ENCODE measurements around the gene NIPBL.
"Not testable (repeated sequence)": the region's sequence is repeated elsewhere in the genome, so short reads cannot be mapped to it uniquely, and the experiment has no call there.

The NIPBL gene

GRCh38 chr5:36877667-36878391 lies 1.3 kb downstream of the NIPBL start:
- no peak for DNase-seq (ENCODE audit: low read depth in 2 of 2, low spot score in 1 of 2)

DNA sequence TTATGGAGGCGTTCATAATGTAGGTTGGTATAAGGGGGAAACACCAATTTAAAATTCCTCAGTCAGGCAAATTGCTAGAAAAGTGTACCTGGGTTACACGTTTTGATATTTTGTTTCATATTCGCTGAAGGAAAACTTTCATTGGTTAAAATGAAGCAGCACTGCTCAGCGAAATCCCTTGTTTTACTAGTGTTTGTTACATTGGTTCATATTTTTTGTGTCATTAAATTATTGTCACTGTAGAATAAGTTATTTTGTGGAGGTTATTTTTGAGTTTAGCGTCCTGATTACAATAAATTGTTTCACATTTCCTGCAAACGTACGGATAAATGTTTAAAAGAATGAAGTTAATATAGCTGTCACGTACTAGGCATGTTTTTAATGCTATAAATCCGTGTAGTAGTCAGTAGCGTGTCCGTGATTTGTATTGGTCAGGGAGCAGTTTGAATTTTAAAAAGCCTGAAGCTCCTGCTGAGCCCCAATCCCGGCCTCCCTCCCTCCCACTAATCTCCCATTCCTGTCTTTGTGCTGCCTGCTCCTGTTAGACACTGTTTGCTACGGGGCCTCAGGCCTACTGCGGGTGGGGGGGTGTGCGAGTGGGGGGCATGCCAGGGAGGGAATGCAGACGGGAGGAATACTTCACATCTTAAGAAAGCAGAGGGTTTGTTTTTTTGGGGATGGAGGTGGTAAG lies 2.0 kb downstream of the NIPBL start:
- DNase-seq (ENCODE audit: low read depth in 2 of 2, low spot score in 1 of 2) = no peak

- no peak for DNase-seq (ENCODE audit: low read depth in 2 of 2, low spot score in 1 of 2)
Measured at GRCh38 chr5:36879274-36880033, 2.9 kb downstream of the NIPBL start.

GRCh38 chr5:36880761-36881160 lies 4.2 kb downstream of the NIPBL start:
- DNase-seq (ENCODE audit: low read depth in 2 of 2, low spot score in 1 of 2) = no peak

DNA sequence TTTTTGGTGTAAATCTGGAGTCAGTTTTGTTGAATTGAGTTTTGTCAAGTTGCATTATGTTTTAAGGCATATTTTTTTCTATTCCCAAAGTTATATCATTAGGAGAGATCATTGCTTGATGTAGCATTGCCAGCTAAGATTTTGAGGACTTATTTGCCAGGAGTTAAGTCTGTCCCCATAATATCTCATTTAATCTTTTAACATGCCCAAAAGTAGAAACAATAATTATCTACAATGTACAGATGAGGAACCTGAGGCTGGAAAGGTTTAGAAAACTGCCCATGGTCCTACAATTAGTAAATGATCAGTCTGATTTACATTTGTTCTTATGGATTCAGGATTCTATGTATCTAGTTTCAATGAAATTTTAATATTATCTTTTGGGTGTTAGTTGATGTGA lies 4.7 kb downstream of the NIPBL start:
- DNase-seq (ENCODE audit: low read depth in 2 of 2, low spot score in 1 of 2) = no peak

DNA sequence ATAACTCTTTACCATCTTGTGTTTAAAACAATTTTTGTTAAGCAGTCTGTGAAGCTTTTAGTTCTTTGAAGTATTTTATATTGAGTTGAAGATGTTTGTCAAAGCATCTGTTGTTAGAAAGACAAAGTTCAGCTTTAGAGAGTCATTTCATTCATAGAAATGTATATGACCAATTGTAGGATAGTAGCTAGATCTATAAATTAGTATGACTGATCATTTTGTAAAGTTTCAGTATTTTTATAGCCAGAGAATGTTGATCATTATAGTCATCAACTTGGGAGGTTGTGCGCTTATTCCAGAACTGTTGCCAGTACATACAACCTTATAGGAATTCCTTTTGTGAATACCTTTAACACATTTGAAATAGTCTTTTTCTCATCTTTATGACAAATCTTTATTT lies 5.2 kb downstream of the NIPBL start:
- DNase-seq (ENCODE audit: low read depth in 2 of 2, low spot score in 1 of 2) = no peak

- DNase-seq (ENCODE audit: low read depth in 2 of 2, low spot score in 1 of 2) = no peak
Measured at GRCh38 chr5:36882250-36882649, 5.7 kb downstream of the NIPBL start.

GRCh38 chr5:36883894-36884462 lies 7.4 kb downstream of the NIPBL start:
- no peak for DNase-seq (ENCODE audit: low read depth in 2 of 2, low spot score in 1 of 2)

DNA sequence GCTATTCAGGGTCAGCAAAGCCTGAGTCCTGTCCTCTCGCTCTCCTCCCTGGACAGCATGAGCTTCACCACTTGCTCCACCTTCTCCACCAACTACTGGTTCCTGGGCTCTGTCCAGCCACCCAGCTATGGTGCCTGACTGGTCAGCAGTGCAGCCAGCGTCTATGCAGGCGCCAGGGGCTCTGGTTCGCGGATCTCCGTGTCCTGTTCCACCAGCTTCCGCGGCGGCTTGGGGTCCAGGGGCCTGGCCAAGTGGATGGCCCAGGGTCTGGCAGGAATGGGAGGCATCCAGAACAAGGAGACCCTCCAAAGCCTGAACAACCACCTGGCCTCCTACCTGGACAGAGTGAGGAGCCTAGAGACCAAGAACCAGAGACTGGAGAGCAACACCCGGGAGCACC lies 8.6 kb downstream of the NIPBL start:
- no peak for DNase-seq (ENCODE audit: low read depth in 2 of 2, low spot score in 1 of 2)

GRCh38 chr5:36885566-36886485 lies 9.3 kb downstream of the NIPBL start:
- no peak for DNase-seq (ENCODE audit: low read depth in 2 of 2, low spot score in 1 of 2)

DNA sequence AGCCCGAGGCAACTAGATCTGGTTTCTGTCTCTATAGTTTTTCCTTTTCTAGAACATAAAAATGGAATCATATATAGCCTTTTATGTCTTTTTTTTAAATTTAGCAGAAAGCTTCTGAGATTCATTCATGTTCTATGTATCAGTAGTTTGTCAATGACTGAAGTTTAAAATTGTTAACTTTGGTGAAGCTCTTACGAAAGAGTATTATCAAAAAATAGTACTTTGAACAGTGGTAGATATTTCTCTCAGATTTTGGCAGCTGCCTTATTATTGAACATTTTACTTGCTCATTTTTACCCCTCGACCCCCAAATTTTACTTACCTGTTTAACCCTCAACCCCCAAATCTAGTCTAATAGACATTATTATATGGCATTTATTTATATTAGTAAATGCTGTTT lies 10.2 kb downstream of the NIPBL start:
- DNase-seq (ENCODE audit: low read depth in 2 of 2, low spot score in 1 of 2) = no peak

- no peak for DNase-seq (ENCODE audit: low read depth in 2 of 2, low spot score in 1 of 2)
Measured at GRCh38 chr5:36887532-36887931, 11.0 kb downstream of the NIPBL start.

- DNase-seq (ENCODE audit: low read depth in 2 of 2, low spot score in 1 of 2) = no peak
Measured at GRCh38 chr5:36888303-36888702, 11.7 kb downstream of the NIPBL start.

DNA sequence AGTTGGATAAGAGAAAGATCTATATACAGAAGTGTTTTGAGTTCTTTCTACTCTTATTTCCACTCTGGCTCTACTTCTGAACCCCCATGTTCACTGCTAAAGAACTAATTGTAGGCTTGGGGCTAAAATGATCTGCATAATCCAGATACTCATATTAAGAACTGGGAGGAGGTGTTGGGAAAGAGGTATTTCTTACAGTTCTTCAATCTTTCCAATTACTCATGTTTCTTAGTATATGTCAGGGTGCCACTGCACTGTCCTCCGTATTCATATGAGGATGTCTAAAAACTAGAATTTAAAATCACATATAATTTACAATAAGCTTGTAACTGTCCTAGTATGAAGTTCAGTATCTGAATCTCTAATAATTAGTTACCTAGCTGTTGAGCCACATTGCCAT lies 12.7 kb downstream of the NIPBL start:
- DNase-seq (ENCODE audit: low read depth in 2 of 2, low spot score in 1 of 2) = no peak

- DNase-seq (ENCODE audit: low read depth in 2 of 2, low spot score in 1 of 2) = no peak
Measured at GRCh38 chr5:36891266-36891665, 14.7 kb downstream of the NIPBL start.

- not testable (repeated sequence) for DNase-seq (ENCODE audit: low read depth in 2 of 2, low spot score in 1 of 2)
Measured at GRCh38 chr5:36892085-36892830, 15.7 kb downstream of the NIPBL start.

- no peak for DNase-seq (ENCODE audit: low read depth in 2 of 2, low spot score in 1 of 2)
Measured at GRCh38 chr5:36894954-36895353, 18.4 kb downstream of the NIPBL start.

- no peak for DNase-seq (ENCODE audit: low read depth in 2 of 2, low spot score in 1 of 2)
Measured at GRCh38 chr5:36896476-36896875, 19.9 kb downstream of the NIPBL start.

GRCh38 chr5:36897616-36898015 lies 21.0 kb downstream of the NIPBL start:
- DNase-seq (ENCODE audit: low read depth in 2 of 2, low spot score in 1 of 2) = no peak

- no peak for DNase-seq (ENCODE audit: low read depth in 2 of 2, low spot score in 1 of 2)
Measured at GRCh38 chr5:36899860-36900259, 23.3 kb downstream of the NIPBL start.
